T-helper 2 cell (primary cell): ENCODE results near the gene NELFA.

Experiments
- DNase-seq, 5 experiments: peaks; one replicate each; pipeline versions ENCODE4 v3.0.0 to v3.0.0-alpha.2; 2012 to 2022
- total RNA-seq, 2 donors: gene quantifications; one replicate each; lab custom pipeline; 2026; lab: John Stamatoyannopoulos, UW

Gene NELFA
- 33.1 to 45.2 reads per million in 2 donors for total RNA-seq

DNA sequence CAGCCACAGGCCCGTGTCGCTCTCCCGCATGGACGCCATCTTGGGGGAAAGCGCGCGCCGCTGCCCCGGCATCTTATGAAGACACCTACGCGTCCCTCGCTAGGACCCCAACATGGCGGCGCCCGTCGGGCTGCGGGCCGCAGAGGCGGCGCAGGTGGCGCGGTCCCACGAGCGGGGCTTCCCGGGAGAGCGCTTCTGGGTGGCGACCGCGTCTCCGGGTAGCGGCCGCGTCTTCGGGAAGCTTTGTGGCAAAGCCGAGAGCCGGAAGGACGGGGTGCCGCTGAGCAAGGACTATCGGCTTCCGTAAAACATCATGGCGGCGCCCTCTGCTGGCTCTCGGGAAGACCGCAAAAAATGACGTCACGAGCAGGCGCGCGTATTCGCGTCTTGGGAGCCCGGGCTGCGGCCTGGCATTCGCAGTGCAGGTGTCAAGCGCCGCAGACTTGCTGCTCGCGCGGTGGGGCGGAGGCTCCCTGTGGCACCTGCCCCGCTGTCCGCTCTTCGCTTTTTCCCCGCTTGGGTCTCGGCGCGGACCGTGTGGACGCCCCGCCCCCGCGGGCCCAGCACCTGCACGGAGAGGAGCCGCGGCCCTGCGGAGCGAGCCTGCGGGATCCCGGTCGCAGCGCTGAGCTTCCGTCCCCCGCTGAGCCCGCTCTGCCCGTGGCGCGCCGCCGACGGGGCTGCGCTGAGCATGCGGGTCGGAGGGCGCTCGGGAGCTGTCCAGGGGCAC is at the start of gene NELFA:
NELFA (minus strand) TSS at position 54 of the 730 bp plus-strand sequence; CDS start at position 39, 15 bp downstream.
- peak; percentile 85 to 97 (median 93) for DNase-seq

DNA sequence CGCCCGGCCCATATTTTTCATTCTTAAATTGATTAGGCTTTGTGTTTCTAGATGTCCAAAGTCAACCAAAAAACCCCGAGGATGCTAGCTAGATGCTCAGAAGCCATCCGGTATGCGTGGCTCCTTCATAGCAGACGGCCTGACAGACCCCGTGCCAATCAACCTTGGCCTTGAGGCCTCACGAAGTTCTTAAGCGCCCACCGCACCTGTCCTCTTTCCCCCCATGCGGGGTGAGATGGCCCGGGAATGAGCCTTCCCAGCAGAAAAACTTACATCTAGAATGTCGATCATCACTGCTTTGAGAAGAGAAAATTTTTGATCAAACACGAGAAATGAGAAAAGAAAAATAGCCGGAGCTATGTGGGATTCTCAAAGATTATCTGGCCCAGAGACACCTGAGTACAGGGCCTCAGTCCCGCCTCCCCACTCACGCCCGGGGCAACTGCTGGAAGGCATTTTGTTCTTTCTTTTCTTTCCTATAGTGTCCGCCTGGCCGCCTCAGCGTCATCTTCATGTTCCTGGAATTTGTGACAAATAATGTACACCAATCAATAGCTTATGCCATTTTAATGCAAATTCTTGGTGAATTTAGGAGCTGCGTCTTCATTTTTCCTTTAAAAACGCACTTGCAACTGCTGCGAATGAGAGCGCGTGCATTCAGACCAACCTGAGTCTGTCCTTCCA is 48.8 kb upstream of the NELFA start:
- no peak for DNase-seq

DNA sequence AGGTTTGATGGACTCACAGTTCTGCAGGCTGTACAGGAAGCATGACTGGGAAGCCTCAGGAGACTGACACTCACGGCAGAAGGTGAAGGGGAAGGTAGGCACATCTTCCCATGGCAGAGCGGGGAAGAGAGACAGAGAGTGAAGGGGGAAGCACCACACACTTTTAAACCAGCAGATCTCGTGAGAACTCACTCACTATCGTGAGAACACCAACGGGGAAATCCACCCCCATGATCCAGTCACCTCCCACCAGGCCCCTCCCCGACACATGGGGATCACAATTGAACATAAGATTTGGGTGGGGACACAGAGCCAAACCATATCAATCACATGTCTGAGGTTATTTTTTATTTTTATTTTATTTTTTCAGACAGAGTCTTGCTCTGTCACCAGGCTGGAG is 45.4 kb upstream of the NELFA start:
- no peak for DNase-seq

DNA sequence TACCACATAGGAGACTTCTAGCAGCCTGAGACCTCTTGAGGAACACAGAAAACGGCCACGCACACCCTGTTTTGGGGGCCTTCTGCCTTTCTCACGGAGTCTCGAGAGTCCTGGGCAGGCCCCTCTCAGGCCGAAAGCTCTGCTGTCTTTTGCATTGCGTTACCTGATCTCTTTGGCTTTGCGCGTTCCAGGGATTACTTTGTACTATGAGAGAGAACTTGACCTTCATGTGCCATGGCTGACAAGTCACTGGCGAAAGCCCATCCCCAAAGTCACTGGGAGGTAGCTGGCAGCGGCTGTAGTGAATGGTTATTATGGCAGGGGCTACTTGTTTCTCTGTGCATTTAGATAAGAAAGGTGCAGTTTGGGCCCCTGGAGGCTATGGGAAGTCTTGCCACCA is 42.3 kb upstream of the NELFA start:
- no peak for DNase-seq

DNA sequence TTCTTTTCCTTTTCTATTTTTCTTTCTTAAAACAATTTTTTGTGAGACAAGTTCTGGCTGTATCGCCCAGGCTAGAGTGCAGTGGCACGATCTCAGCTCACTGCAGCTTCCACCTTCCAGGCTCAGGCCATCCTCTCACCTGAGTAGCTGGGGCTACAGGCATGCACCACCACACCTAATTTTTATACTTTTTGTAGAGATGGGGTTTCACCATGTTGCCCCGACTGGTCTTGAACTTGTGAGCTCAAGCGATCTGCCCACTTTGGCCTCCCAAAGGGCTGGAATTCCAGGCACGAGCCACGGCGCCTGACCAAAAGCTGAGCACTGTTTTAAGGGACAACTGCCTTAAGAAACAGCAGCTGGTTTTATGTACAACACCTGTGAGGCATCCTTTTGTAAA is 41.0 kb upstream of the NELFA start:
- DNase-seq, result no peak

DNA sequence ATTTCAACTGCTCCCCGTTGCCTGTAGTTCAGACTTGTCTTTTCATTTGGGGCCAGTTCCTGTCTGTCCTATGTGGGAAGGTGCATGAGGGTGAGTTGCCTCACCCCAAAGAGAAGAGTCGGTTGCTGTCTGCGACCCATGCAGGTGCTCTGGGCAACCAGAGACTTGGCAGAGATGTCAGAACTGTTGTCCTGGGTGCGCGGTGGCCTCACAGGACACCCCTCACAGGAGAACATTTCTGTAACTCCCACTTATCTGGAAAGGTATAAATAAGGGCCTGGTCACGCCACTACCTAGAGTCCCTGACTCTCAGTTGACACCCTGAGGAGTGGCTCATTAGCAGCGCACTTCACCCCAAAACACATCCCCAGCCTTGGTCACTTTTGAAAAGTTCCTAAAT is 40.6 kb upstream of the NELFA start:
- no peak for DNase-seq

DNA sequence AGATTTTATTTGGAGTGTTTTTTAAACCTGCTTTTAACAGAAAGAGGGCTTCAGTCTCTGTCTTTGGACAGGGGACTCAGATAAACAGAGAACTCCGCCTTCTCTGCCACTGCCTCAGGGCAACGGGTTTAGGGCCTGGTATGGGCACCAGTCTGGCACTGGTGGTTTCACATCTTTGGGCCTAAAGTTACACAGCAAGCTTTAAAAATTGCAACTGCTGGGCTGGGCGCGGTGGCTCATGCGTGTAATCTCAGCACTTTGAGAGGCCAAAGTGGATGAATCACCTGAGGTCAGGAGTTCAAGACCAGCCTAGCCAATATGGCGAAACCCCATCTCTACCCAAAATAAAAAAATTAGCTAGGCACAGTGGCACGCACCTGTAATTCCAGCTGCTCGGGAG is 40.1 kb upstream of the NELFA start:
- DNase-seq, result no peak

DNA sequence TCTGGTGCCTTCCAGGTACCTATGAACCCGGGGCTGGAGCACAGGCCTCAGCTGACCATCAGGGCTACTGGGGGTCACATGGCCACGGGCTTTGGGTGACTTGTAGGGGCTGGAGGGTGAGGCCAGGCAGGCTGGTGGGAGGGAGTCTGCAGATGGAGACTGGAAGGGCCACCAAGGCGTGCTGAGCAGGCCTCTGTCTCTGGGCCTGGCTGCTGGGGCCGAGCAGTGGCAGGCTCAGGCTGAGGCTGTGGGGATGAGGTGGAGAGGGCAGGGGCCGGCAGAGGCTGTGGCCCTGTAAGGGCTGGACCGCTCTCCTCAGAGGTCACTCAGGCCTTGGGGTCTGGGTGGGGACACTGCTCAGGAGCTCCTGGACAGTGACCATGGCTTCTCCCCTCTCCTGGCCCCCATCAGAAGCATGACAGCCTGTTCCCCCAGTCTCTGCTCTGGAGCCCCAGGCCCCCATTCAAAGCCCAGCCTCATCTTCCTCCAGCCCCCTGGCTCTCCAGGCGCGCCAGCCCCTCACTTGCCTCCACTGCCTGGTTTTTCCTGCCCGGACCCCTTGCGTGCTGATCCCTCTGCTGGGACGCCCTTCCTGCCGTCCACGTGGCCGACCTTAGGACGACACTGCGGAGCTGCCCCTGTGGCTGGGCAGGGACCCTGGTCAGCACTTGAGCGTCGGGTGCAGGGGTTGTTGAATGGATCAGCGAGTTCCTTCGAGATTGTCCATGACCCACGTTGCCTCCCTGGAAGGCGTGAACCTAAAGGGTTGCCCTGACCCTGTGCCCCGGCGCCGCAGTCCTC is 39.2 kb upstream of the NELFA start:
- no peak for DNase-seq

DNA sequence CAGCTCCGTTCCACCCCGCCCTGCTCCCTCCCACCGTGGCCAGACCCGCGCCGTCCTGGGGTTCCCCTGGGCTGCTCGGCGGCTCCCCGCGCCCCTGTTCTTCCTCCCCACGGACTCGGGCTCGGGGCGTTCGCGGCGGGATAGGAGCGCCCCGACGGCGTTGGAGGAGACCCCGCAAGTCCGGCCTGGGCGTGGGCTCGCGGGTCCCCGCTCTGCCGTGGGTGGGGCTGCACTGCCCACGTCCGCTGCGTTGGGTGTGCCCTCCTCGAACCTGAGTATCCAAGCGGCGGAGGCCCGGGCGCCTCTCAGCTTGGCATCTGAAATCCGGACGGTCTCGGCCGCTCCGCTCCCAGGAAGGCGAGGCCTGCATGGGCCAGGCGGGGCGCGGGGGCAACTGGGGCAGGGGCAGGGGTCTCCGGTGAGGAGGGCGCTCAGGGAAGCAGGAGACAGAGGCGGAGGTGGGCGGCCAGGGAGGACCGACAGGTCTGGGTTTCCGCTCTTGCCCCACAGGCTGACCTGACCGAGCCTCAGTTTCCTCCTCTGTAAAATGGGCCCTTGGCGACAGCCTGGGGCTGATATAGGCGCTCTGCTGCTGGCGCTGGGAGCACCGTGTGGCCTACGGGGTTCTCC is 38.4 kb upstream of the NELFA start:
- DNase-seq, result no peak

DNA sequence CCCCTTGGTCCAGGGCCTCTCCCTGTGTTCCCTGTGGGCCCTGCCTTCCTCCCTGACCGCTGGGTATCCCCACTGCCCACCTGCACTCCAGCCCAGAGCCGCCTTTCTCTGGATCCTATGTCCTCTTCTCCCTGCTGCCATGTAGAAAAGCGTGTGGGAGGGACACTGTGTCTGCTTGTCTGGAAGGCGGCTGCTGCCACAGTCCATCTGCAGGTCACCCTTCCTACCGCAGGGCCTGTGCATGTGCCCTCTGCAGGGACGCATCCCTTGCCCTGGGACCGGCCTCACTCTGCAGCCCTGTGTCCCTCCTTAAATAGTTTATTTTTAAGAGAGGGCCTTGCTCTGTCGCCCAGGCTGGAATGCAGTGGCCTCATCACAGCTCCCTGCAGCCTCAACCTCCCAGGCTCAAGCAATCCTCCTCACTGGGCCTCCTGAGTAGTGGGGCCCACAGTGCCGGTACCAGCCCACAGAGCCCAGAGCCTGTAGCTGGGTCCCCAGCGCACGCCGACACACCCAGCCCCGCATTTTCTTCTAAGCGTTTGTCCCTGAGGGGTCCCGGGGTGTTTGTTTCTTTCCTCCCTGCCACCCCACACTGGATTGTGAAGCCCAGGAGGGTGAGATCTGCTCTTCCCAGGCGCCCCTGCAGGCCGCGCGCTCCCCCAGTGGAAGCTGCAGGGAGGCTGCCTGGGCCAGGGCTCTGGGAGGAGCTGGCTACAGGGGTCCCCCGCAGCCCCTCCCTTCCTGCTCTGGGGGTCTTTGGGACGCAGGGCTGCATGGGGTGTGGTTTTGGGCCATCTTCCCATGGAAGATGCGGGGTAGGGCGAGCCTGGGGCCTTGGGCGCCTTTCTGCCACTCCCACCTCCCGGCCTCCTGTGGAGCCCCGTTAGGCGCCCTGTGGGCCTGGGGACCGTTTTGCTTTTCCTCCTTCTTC is 37.5 kb upstream of the NELFA start:
- no peak for DNase-seq

DNA sequence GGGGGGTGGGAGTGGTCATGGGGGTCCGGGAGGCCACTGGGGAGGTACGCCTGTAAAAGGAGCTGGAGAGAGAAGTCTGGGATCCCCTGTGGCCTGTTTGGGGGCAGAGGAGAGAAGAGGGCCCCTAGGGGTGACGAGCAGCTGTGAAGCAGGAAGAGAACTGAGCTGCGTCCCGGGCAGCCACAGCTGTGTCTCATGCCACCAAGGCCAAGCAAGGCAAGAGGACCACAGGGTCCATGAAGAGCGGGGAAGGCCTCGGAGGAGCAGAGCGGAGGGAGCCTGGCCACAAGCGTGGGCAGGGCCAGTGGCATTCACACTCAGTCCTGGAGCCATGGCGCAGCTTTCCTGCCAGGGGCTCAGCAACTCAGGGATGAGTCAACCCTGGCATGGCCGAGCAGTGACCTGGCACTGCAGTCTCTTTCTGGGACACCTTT is 36.8 kb upstream of the NELFA start:
- DNase-seq, result no peak

DNA sequence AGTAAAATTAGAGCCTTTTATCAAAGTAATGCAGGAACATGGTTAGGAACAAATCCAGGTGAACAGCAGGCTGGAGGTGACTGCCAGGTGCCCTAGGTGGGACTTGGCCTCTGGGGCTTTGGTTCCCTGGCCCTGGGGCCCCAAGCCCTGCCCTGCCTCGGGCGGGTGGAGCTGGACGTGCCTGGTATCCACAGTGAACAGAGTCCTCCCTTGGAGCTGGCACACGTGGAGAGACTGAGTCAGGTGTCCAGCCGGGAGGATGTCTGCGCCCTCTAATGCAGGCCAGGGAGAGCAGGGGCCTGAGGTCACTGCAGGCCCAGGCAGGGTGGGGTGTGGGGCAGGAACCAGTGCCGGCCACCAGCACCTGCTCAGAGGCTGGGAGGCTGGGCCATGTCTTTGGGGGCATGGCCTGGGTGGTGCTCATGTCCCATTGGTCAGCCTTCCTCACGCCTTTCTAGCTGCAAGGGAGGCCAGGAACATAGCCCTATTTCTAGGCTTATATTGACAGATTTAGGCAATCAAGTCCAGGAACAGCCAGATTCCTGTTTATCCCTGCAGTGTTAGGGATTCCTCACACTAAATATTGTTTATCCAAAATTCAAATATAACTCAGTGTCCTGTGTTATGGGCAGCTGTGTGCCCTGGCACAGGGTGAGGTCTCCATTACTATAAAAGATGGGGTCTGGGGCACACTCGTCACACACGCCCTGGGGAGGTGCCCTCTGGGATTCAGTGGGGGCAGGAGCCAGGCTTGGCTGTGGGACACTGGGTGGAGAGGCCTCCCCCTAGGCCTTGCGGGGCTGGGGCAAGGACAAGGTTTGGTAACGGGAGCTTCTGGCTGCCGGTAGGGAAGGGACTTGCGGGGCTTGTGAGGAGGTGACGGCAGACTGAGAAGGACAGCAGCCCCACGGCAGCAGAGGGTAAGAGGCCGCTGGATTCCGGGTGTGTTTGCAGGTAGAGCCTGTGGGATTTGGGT is 36.1 kb upstream of the NELFA start:
- no peak for DNase-seq

DNA sequence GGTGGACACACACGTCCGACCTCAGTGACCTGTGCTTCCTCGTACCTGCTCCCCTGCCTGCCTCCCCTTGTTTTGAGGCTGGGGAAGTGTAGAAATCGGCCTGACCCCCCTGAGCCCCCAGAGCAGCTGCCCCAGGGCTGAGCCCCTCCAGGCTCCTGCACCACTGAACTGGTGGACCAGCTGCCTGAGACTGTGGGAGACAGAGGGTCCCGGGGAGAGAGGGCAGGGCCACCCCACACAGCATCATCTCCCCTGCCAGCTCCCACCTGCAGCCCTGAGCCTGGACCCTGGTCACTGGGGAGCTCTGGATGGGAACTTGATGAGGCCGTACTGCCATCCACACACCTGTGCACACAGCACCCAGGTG is 35.3 kb upstream of the NELFA start:
- no peak for DNase-seq

DNA sequence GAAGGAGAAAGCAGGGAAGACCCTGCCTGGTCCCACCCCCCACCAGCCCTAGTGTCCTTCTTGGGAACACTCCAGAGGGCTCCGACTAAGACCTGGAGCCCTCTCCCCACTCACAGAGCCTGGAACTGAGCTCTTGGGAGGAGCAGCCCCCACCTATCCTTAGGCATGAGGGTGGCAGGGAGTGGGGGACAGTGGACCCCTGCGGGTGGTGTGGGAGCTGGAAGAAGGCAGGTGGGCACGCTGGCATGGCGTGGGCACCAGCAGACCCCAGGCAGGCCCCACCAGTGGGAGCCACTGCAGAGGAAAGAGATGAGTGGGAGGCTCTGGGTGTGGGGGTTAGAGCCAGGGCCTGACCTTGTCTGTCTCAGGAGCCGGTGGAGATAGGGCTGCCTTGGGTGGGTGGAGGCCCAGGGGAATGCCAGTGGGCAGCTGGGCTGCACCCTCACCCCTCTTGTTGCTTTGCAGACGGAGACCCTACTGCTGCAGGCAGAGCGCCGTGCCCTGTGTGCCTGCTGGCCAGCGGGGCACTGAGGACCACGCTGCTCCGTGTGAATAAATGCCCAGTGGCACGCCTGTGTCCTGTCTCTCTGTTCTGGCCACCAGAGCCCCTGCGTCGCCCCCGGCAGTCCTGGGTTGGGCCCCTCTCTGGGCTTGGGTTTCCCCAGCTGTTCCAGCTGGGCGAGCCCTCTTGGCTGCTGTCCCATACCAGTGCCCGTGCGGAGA is 34.8 kb upstream of the NELFA start:
- no peak for DNase-seq

DNA sequence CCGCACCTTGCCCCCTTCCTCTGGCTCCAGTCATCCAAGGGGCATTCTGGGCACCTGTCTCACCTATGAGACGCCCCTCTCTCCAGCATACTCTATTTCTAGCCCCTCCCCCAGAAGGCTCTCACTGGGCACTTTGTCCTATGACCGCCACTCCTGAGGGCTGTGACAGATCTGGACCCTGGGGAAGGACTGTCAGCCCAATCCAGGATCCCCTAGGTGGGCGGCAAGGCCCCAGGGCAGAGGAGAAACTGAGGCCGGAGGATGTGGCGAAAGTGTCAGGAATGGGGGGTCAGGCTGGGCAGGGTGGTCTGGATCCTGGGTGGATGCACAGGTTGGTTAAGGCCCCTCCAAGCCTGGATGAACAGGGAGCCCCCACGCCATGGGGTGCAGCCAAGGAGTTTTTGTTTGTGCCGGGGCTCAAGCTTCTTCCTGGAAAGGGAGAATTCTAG is 34.2 kb upstream of the NELFA start:
- DNase-seq, result no peak

DNA sequence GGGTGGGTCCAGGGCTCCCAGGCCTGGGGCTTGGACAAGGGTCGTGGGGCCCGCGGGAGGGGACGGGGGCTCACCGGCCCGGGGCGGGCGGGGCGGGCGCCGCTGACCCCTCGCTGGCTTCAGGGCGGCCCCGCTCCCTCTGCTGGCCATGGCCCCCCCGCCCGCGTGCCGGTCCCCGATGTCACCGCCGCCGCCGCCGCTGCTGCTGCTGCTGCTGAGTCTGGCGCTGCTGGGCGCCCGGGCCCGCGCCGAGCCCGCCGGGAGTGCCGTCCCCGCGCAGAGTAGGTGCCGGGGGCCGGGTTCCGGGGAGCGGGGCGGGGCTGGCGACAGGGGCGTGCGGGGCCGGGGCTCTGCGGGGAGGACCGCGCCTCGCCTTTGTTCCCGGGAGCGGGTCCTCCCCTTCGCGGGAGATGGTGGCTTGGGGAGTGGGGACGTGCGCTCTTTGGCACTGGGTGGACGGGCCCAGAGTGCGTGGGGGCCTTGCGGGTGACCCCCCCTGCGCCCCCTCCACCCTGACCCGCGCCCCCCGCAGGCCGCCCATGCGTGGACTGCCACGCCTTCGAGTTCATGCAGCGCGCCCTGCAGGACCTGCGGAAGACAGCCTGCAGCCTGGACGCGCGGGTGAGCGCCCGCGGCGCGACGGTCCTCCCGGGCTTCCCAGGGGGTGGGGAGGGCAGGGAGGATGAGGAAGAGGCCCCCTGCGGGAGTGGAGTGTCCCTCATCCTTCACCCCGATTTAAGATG is 33.6 kb upstream of the NELFA start:
- DNase-seq, result peak in 3 of 5 experiments; percentile 23 to 52 (median 33)

DNA sequence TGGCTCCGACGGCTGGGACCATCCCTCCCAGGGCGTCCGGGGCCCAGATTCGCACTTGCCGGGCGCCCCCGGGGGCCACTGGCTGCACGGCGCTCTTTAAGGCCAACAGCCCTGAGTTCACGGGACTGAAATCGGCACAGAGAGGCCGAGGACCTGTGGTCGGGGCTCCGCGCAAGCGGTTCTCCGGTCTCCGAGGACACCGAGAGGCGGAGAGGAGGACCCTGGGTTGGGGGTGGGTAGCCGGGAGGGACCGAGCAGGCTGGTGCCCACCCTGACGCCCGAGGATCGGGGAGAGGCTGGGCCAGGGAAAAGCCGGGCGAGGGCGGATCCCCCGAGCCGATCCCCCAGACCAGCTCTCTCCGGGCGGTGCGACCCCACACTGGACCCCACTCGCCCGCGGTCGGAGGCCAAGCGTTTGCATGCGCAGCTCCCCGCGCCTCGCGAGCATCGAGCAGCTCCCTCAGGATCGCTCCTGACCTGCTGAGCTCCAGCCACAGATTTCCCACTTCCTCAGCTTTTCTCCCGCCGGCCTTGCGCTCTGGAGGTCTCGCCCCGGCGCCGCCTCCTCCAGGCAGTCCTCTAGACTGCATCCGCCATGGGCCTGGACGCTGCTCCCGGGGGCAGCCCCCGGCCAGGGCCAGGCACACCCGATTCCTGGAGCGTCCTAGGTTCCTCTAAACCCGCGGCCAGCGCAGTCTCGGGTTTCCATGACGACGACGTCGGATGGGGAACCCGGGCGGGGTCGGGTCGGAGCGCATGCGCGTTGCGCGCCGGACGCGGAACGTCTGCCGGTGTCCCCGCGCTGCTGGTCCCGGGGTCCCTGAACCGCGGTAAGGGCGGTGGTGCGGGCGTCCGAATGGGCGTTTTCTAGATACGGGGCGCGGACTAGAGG is 32.7 kb upstream of the NELFA start:
- DNase-seq, result peak; percentile 56 to 83 (median 71)
